ENCODE data around the gene MAPK11.

Gene MAPK11

DNA sequence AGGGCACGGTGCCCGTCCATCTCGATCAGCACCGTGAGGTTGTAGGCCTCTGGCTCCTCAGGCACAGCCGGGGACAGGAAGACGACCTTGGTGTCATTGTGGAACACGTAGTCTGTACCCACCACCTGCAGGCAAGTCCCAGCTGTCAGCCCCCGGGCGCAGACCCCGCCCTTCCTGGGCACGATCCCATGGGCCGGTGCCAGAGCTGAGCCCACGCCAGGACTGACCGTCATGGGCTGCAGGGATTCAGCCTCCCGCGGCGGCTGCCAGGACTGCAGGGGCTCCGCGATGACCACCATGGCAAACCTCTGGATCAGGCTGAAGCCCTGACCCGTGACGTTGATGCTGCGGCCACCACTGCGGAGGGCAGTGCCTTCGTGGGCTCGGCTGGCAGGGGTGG is 11.8 kb upstream of the MAPK11 start:
- H3K4me1 ChIP-seq (ENCODE audit: insufficient read depth, low read length), result no peaks in the 10 kb centered on the region
- H3K9ac ChIP-seq (ENCODE audit: low read depth, low read length), result no peak overlapping the region
- H2AFZ ChIP-seq (ENCODE audit: low read depth, low read length), result no peak overlapping the region
- no peaks in the 10 kb centered on the region for H3K9me3 ChIP-seq (ENCODE audit: insufficient read depth, low read length, severe bottlenecking)
- H3K79me2 ChIP-seq (ENCODE audit: insufficient read depth, low read length), result no peaks in the 10 kb centered on the region
- no peak overlapping the region for H3K27ac ChIP-seq (ENCODE audit: low read length)
- no peak overlapping the region for H3K4me3 ChIP-seq (ENCODE audit: low read depth in 1 of 2, low read length in 2 of 2)
- H4K20me1 ChIP-seq (ENCODE audit: insufficient read depth, low read length), result no peaks in the 10 kb centered on the region
- H3K36me3 ChIP-seq (ENCODE audit: insufficient read depth, low read length), result no peaks in the 10 kb centered on the region
- H3K27me3 ChIP-seq (ENCODE audit: insufficient read depth, low read length, poor library complexity), result no peaks in the 10 kb centered on the region
- no peak overlapping the region for H3K4me2 ChIP-seq (ENCODE audit: insufficient read depth, low read length)
- ATAC-seq (ENCODE audit: insufficient read depth, low read depth) (no peak), DNase-seq (no peak)
- no peak for TF ChIP-seq EZH2 (IDR thresholded peaks at IDR 0.05; ENCODE audit: borderline replicate concordance, low read depth, low read length, severe bottlenecking)
- TF ChIP-seq, protein P1, sequence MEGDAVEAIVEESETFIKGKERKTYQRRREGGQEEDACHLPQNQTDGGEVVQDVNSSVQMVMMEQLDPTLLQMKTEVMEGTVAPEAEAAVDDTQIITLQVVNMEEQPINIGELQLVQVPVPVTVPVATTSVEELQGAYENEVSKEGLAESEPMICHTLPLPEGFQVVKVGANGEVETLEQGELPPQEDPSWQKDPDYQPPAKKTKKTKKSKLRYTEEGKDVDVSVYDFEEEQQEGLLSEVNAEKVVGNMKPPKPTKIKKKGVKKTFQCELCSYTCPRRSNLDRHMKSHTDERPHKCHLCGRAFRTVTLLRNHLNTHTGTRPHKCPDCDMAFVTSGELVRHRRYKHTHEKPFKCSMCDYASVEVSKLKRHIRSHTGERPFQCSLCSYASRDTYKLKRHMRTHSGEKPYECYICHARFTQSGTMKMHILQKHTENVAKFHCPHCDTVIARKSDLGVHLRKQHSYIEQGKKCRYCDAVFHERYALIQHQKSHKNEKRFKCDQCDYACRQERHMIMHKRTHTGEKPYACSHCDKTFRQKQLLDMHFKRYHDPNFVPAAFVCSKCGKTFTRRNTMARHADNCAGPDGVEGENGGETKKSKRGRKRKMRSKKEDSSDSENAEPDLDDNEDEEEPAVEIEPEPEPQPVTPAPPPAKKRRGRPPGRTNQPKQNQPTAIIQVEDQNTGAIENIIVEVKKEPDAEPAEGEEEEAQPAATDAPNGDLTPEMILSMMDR (IDR thresholded peaks at IDR 0.05; ENCODE audit: borderline replicate concordance, extremely low read depth, low read length, poor library complexity, severe bottlenecking), result no peak

DNA sequence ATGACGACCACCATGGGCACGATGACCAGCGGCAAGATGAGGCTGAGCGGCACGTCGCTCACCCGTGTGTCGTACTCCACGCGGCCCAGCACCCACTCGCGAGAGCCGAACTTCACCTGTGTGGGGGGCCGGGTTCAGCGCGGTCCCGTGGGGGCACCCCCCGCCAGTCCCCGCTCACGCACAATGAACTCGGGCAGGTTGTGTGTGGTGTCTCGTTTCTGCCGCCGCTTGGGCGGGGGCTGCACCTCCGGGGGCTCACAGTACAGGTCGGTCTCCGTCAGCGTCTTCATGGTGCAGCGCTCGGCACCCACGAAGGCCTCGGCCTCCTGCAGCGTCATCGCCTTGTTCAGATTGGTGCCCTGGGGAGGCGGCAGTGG is 11.2 kb upstream of the MAPK11 start:
- ATAC-seq (ENCODE audit: insufficient read depth, low read depth) (no peak), DNase-seq (no peak)
- Histone ChIP-seq H3K27ac (ENCODE audit: low read length) (no peak overlapping the region), H3K36me3 (ENCODE audit: insufficient read depth, low read length) (no peaks in the 10 kb centered on the region), H3K79me2 (ENCODE audit: insufficient read depth, low read length) (no peaks in the 10 kb centered on the region), H3K9ac (ENCODE audit: low read depth, low read length) (no peak overlapping the region), H3K9me3 (ENCODE audit: insufficient read depth, low read length, severe bottlenecking) (no peaks in the 10 kb centered on the region), H3K4me2 (ENCODE audit: insufficient read depth, low read length) (no peak overlapping the region), H3K4me3 (ENCODE audit: low read depth in 1 of 2, low read length in 2 of 2) (no peak overlapping the region), H3K27me3 (ENCODE audit: insufficient read depth, low read length, poor library complexity) (no peaks in the 10 kb centered on the region), H4K20me1 (ENCODE audit: insufficient read depth, low read length) (no peaks in the 10 kb centered on the region), H2AFZ (ENCODE audit: low read depth, low read length) (no peak overlapping the region), H3K4me1 (ENCODE audit: insufficient read depth, low read length) (no peaks in the 10 kb centered on the region)
- TF ChIP-seq, protein P1 (IDR thresholded peaks at IDR 0.05; ENCODE audit: borderline replicate concordance, extremely low read depth, low read length, poor library complexity, severe bottlenecking), result no peak
- TF ChIP-seq EZH2 (IDR thresholded peaks at IDR 0.05; ENCODE audit: borderline replicate concordance, low read depth, low read length, severe bottlenecking), result no peak

DNA sequence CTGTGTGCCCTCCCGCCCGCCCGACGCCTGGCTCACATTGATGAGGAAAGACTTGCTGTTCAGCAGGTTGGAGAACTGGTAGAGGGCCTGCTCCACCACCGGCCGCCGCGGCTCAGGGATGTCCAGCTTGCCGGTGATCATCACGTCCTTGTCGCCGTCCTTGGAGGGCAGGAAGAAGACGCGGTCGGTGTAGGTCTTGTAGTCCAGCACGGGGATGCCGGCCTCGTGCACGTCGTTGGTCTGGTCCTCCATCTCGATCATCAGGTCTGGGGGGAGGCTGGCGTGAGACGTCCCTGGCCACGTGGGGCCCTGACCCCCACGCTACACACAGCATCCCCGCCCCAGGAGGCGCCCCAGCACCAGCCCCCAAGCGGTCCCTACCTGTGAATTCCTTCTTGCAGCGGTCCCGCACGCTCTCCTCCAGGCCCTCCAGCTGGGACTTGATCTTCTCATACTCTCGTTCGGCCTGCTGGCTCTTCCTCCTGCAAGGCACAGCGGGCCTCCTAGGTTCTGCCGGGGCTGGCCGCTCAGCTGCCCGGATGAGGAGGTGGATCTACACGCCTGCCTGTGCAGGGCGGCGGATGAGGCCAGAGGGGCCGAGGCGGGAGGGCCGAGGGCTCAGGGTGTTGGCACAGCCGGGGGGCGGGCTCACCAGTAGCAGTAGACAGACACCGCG is 10.7 kb upstream of the MAPK11 start:
- Histone ChIP-seq H4K20me1 (ENCODE audit: insufficient read depth, low read length) (no peaks in the 10 kb centered on the region), H2AFZ (ENCODE audit: low read depth, low read length) (no peak overlapping the region), H3K9ac (ENCODE audit: low read depth, low read length) (no peak overlapping the region), H3K4me1 (ENCODE audit: insufficient read depth, low read length) (no peaks in the 10 kb centered on the region), H3K4me3 (ENCODE audit: low read depth in 1 of 2, low read length in 2 of 2) (no peak overlapping the region), H3K4me2 (ENCODE audit: insufficient read depth, low read length) (no peak overlapping the region), H3K27ac (ENCODE audit: low read length) (no peak overlapping the region), H3K27me3 (ENCODE audit: insufficient read depth, low read length, poor library complexity) (no peaks in the 10 kb centered on the region), H3K9me3 (ENCODE audit: insufficient read depth, low read length, severe bottlenecking) (no peaks in the 10 kb centered on the region), H3K79me2 (ENCODE audit: insufficient read depth, low read length) (no peaks in the 10 kb centered on the region), H3K36me3 (ENCODE audit: insufficient read depth, low read length) (no peaks in the 10 kb centered on the region)
- ATAC-seq (ENCODE audit: insufficient read depth, low read depth), result no peak
- no peak for TF ChIP-seq EZH2 (IDR thresholded peaks at IDR 0.05; ENCODE audit: borderline replicate concordance, low read depth, low read length, severe bottlenecking)
- TF ChIP-seq, protein P1 (IDR thresholded peaks at IDR 0.05; ENCODE audit: borderline replicate concordance, extremely low read depth, low read length, poor library complexity, severe bottlenecking), result no peak
- no peak for DNase-seq

Data from DND-41 (cell line).